HCT116 (cell line): ENCODE data around the gene C14orf132. TPM values are rescaled to one million over a fixed set of nuclear protein-coding genes. Genes with fewer than 3 reads are reported as not detected.

ENCODE experiments used
- ATAC-seq: fragments of 200-7000 bp; cut with Tn5 transposase; 2 replicates; pipeline ENCODE4 v1.9.1; 2020; ENCODE audit warnings: mild to moderate bottlenecking, moderate library complexity
- BruUV-seq: library from RNA; stranded (reverse); fragments of 400-500 nt; replicated peaks from 2 replicates; lab custom pipeline; 2021; lab: Mats Ljungman, UMichigan
- CTCF ChIA-PET: fragments of 300-600 bp; sonication (Branson Sonifier 250); formaldehyde crosslinking; loops from one replicate; lab custom pipeline; 2021; ENCODE audit warnings: antibody characterized with exemption; lab: Charles Lee
- POLR2A ChIA-PET: fragments of 300-600, 350-600 bp; sonication (Branson Sonifier 250); formaldehyde crosslinking; loops from one replicate; lab custom pipeline; 2021; ENCODE audit warnings: antibody characterized with exemption; lab: Charles Lee
- RAD21 ChIA-PET, 2 experiments: fragments of 300-600 bp; sonication (Branson Sonifier 250); formaldehyde crosslinking; loops; one replicate each; lab custom pipeline; 2023; ENCODE audit warnings: low total read pairs in 2 of 2; ENCODE audit not compliant: uncharacterized antibody in 2 of 2, unreplicated experiment in 2 of 2, low non-redundant PET in 1 of 2; lab: Charles Lee
- DNase-seq: peaks from one replicate; pipeline ENCODE4 v3.0.0-alpha.2; 2010; ENCODE audit warnings: low read depth, low spot score
- H2AFZ ChIP-seq: fragments of 200-600 bp; shearing (Covaris generic), sonication (generic); 2 replicates; pipeline ENCODE4 v1.6.1; 2017; ENCODE audit warnings: low read depth, mixed run types, mixed read lengths, antibody characterized with exemption, low read length; ENCODE audit not compliant: poor library complexity, severe bottlenecking
- H3K27ac ChIP-seq: 2 replicates; pipeline ENCODE4 v1.5.1; 2012; ENCODE audit warnings: low read depth, low read length
- H3K27me3 ChIP-seq: fragments of 200-600 bp; sonication (generic); 2 replicates; pipeline ENCODE4 v1.6.1; 2016; ENCODE audit warnings: mixed run types, low read length, mixed read lengths; ENCODE audit not compliant: insufficient read depth
- H3K36me3 ChIP-seq, 2 experiments: fragments of 200-500 bp in 1 of 2; fragments of 200-600 bp in 1 of 2; sonication (Bioruptor generic) in 1 of 2; sonication (generic) in 1 of 2; 2 replicates each; pipeline versions ENCODE4 v1.5.1 to v1.6.1; 2014 to 2016; ENCODE audit warnings: low read length in 2 of 2, inconsistent platforms in 1 of 2, mixed read lengths in 1 of 2, mixed run types in 1 of 2; ENCODE audit not compliant: insufficient read depth in 2 of 2, control insufficient read depth in 1 of 2
- H3K4me1 ChIP-seq, 2 experiments: fragments of 200-600 bp in 1 of 2; sonication (generic) in 1 of 2; 2 replicates each; pipeline versions ENCODE4 v1.5.1 to v1.6.1; 2012 to 2017; ENCODE audit warnings: low read length in 2 of 2, inconsistent platforms in 1 of 2, mild to moderate bottlenecking in 1 of 2, mixed read lengths in 1 of 2, mixed run types in 1 of 2, moderate library complexity in 1 of 2; ENCODE audit not compliant: insufficient read depth in 2 of 2, control insufficient read depth in 1 of 2
- H3K4me2 ChIP-seq: fragments of 200-600 bp; sonication (generic); 2 replicates; pipeline ENCODE4 v1.6.1; 2017; ENCODE audit warnings: mixed run types, low read length, mixed read lengths
- H3K4me3 ChIP-seq, 2 experiments: fragments of 200-600 bp in 1 of 2; sonication (generic) in 1 of 2; replicated peaks in 1 of 2; 2 replicates each; pipeline ENCODE4 v1.5.1; 2011 to 2016; ENCODE audit warnings: low read length in 2 of 2, control low read depth in 1 of 2, low read depth in 1 of 2, mild to moderate bottlenecking in 1 of 2, mixed read lengths in 1 of 2, mixed run types in 1 of 2
- H3K79me2 ChIP-seq: fragments of 200-600 bp; sonication (generic); 2 replicates; pipeline ENCODE4 v1.6.1; 2017; ENCODE audit warnings: mild to moderate bottlenecking, mixed run types, low read length, moderate library complexity, mixed read lengths; ENCODE audit not compliant: insufficient read depth
- H3K9ac ChIP-seq: fragments of 200-600 bp; sonication (generic); 2 replicates; pipeline ENCODE4 v1.6.1; 2016; ENCODE audit warnings: low read length, mixed read lengths
- H3K9me2 ChIP-seq: fragments of 200-600 bp; sonication (generic), shearing (Covaris generic); 2 replicates; pipeline ENCODE4 v1.6.1; 2017; ENCODE audit warnings: mixed run types, mild to moderate bottlenecking, moderate library complexity; ENCODE audit not compliant: insufficient read depth
- H3K9me3 ChIP-seq, 2 experiments: fragments of 200-500 bp in 1 of 2; fragments of 200-600 bp in 1 of 2; sonication (Bioruptor generic) in 1 of 2; sonication (generic) in 1 of 2; 2 replicates each; pipeline ENCODE4 v1.6.1; 2014 to 2017; ENCODE audit warnings: low read length in 2 of 2, mixed read lengths in 2 of 2, inconsistent platforms in 1 of 2, low read depth in 1 of 2, mild to moderate bottlenecking in 1 of 2, mixed run types in 1 of 2, moderate library complexity in 1 of 2; ENCODE audit not compliant: control insufficient read depth in 1 of 2, insufficient read depth in 1 of 2
- H4K20me1 ChIP-seq: fragments of 200-600 bp; sonication (generic), shearing (Covaris generic); 2 replicates; pipeline ENCODE4 v1.6.1; 2017; ENCODE audit warnings: mixed run types, mild to moderate bottlenecking, moderate library complexity; ENCODE audit not compliant: insufficient read depth
- CBX3 ChIP-seq: IDR thresholded peaks from 2 replicates; pipeline ENCODE4 v1.6.1; 2012; ENCODE audit warnings: low read depth
- CTCF ChIP-seq, 3 experiments: fragments of 200-600 bp in 1 of 3; sonication (generic) in 1 of 3; IDR thresholded peaks in 2 of 3; conservative IDR thresholded peaks in 1 of 3; 2 replicates each; pipeline ENCODE4 v1.5.1; 2012 to 2017; ENCODE audit warnings: low read depth in 2 of 3, low read length in 2 of 3, antibody characterized with exemption in 1 of 3, borderline replicate concordance in 1 of 3, control low read depth in 1 of 3, mild to moderate bottlenecking in 1 of 3, mixed read lengths in 1 of 3, mixed run types in 1 of 3, moderate library complexity in 1 of 3; ENCODE audit not compliant: insufficient read depth in 1 of 3
- ELF1 ChIP-seq: IDR thresholded peaks from 2 replicates; pipeline ENCODE4 v1.6.1; 2012; ENCODE audit warnings: low read depth, borderline replicate concordance
- EZH2phosphoT487 ChIP-seq: fragments of 200-600 bp; IDR thresholded peaks from 2 replicates; pipeline ENCODE4 v1.6.1; 2018; ENCODE audit warnings: antibody characterized with exemption, borderline replicate concordance
- FOSL1 ChIP-seq: IDR thresholded peaks from 2 replicates; pipeline ENCODE4 v1.6.1; 2012; ENCODE audit warnings: low read depth
- POLR2A ChIP-seq: IDR thresholded peaks from 2 replicates; pipeline ENCODE4 v1.7.0; 2011; ENCODE audit warnings: borderline replicate concordance; ENCODE audit not compliant: insufficient read depth, insufficient read length; ENCODE audit errors: extremely low read depth
- POLR2AphosphoS5 ChIP-seq: IDR thresholded peaks from 2 replicates; pipeline ENCODE4 v1.6.1; 2011; ENCODE audit warnings: mild to moderate bottlenecking, low read depth, low read length, moderate library complexity
- SIN3A ChIP-seq: IDR thresholded peaks from 2 replicates; pipeline ENCODE4 v1.6.1; 2012; ENCODE audit warnings: low read depth
- SRF ChIP-seq: IDR thresholded peaks from 2 replicates; pipeline ENCODE4 v1.6.1; 2012; ENCODE audit warnings: low read depth
- TCF7L2 ChIP-seq: IDR thresholded peaks from 2 replicates; pipeline ENCODE4 v1.7.0; 2011; ENCODE audit warnings: borderline replicate concordance, inconsistent platforms; ENCODE audit not compliant: insufficient read depth, insufficient read length; ENCODE audit errors: extremely low read depth
- ZBTB33 ChIP-seq: IDR thresholded peaks from 2 replicates; pipeline ENCODE4 v1.6.1; 2011; ENCODE audit warnings: mild to moderate bottlenecking, low read length, moderate library complexity; ENCODE audit not compliant: insufficient replicate concordance; ENCODE audit errors: extremely low read depth
- ZNF274 ChIP-seq: fragments of 200-500 bp; sonication (Bioruptor generic); IDR thresholded peaks from 2 replicates; pipeline ENCODE4 v1.6.1; 2014; ENCODE audit warnings: mild to moderate bottlenecking, low read depth, low read length, inconsistent platforms
- intact Hi-C: fragments of 100-400 bp; cut with micrococcal nuclease; formaldehyde crosslinking; loops from 2 replicates; pipeline ENCODE4 v1.10.0; 2022
- total RNA-seq: library from RNA; stranded (reverse); gene quantifications from one replicate; pipeline ENCODE4 v1.2.1, GENCODE V29; 2021; ENCODE audit not compliant: unreplicated experiment
- TF ChIP-seq, protein P1 (sequence below): IDR thresholded peaks from 2 replicates; pipeline ENCODE4 v1.6.1; 2012

C14orf132 gene
- total RNA-seq, 1 experiment from 2014 or later: 3.4 TPM

DNA sequence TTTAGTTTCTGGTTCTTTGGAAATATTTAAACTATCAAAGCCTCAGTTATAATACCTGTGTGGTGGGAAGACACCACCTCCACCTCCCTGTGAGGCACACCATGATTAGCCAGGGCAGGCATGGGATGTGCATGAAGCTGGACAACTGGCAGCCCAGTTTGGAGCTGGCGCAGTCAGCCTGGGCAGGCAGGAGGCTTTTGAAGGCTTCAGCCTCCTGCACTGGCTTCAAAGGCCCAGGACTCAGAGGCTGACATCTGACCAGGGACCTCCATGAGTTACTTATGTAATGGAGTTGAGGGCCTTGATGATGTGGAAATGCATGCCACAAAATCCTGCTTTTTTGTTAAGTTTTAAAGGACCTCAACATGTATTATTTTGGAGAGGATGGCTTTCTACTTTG, 30.3 kb downstream of the C14orf132 start:
- Histone ChIP-seq H3K27me3 (no peaks in the 10 kb centered on the region), H3K36me3 (no peaks in the 10 kb centered on the region), H3K4me3 (no peak overlapping the region), H2AFZ (no peak overlapping the region), H4K20me1 (no peaks in the 10 kb centered on the region), H3K79me2 (no peaks in the 10 kb centered on the region), H3K4me1 (no peaks in the 10 kb centered on the region), H3K9me2 (no peaks in the 10 kb centered on the region), H3K9ac (no peak overlapping the region), H3K4me2 (no peak overlapping the region), H3K9me3 (no peaks in the 10 kb centered on the region), H3K27ac (no peak overlapping the region)
- no TSS peak for BruUV-seq
- TF ChIP-seq POLR2AphosphoS5 (no peak), SIN3A (no peak), ELF1 (no peak), FOSL1 (no peak), CTCF (IDR thresholded peaks at IDR 0.05 in 2 of 3, conservative IDR thresholded peaks at IDR 0.05 in 1 of 3; ENCODE audit: borderline replicate concordance in 1 of 3, insufficient read depth in 1 of 3, low read depth in 2 of 3, low read length in 2 of 3) (no peak), TCF7L2 (no peak), ZNF274 (no peak), EZH2phosphoT487 (no peak), POLR2A (no peak), ZBTB33 (no peak), SRF (no peak), CBX3 (no peak)
- TF ChIP-seq, protein P1, sequence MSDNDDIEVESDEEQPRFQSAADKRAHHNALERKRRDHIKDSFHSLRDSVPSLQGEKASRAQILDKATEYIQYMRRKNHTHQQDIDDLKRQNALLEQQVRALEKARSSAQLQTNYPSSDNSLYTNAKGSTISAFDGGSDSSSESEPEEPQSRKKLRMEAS: no peak
- intact Hi-C loops: no loop called here
- ChIA-PET POLR2A (no interaction called here), CTCF (no interaction called here), RAD21 (no interaction called here)
- ATAC-seq (no peak), DNase-seq (no peak)
